GM23248 (cell line): Measurements from ENCODE around the gene C11orf68.

Source experiments
- EZH2 ChIP-seq: fragments of 200-600 bp; sonication (generic); IDR thresholded peaks from 2 replicates; pipeline ENCODE4 v1.6.1; 2018; ENCODE audit warnings: antibody characterized with exemption, mild to moderate bottlenecking; ENCODE audit not compliant: insufficient read depth, poor library complexity, severe bottlenecking
- EZH2phosphoT487 ChIP-seq: fragments of 200-600 bp; sonication (generic); IDR thresholded peaks from 2 replicates; pipeline ENCODE4 v1.6.1; 2018; ENCODE audit warnings: antibody characterized with exemption, moderate library complexity, mild to moderate bottlenecking, low read depth; ENCODE audit not compliant: insufficient read depth

DNA sequence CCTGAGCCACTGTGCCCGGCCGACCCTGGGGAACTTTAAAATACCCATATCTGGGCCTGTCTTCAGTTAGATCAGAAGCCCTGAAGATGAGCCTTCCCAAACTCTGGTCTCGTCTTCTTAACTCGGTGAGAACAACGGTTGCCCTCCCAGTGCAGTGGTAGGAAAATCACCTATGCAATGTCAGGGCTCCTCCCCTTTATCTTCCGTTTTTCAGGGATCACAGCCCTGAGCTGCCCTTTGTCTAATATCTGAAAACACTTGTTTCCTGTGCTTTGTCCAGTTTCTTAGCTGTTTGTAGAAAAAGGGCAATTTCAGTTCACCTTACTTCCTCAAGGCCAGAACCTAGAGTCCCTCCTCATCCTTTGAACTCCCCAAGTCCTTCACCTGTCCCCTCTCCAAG is 9.8 kb upstream of the C11orf68 start:
- TF ChIP-seq EZH2, result no peak
- TF ChIP-seq EZH2phosphoT487, result no peak
